ENCODE results near the gene ARHGAP27. TPM values are rescaled to one million over a fixed set of nuclear protein-coding genes. Genes with fewer than 3 reads are reported as not detected.

The ARHGAP27 gene
- total and polyA plus RNA-seq, 2 experiments from 2014 or later: 0.59 to 3.4 TPM

Other genes with a start within 250 kb of the ARHGAP27 start
- 4.2 and 10.5 TPM in 2 replicates for gene FMNL1, start 211.0 kb downstream of the ARHGAP27 start, total RNA-seq (2014; rRNA removed; shearing (Covaris generic))
- 1.4 and 1.7 TPM in 2 replicates for gene FMNL1, start 211.0 kb downstream of the ARHGAP27 start, polyA plus RNA-seq (2016; fragmentation: Nextera tagmentation; extraction: Ambion mirVana)
- gene SPATA32, start 170.8 kb downstream of the ARHGAP27 start, total RNA-seq (2014; rRNA removed; shearing (Covaris generic)): not detected in 2 replicates
- not detected in 2 replicates for gene SPATA32, start 170.8 kb downstream of the ARHGAP27 start, polyA plus RNA-seq (2016; fragmentation: Nextera tagmentation; extraction: Ambion mirVana)
- gene MAP3K14, start 115.8 kb downstream of the ARHGAP27 start, total RNA-seq (2014; rRNA removed; shearing (Covaris generic)): 3.0 and 4.2 TPM in 2 replicates
- gene MAP3K14, start 115.8 kb downstream of the ARHGAP27 start, polyA plus RNA-seq (2016; fragmentation: Nextera tagmentation; extraction: Ambion mirVana): 2.7 and 3.4 TPM in 2 replicates
- gene PLEKHM1, start 57.9 kb upstream of the ARHGAP27 start, total RNA-seq (2014; rRNA removed; shearing (Covaris generic)): 19.1 and 26.0 TPM in 2 replicates
- gene PLEKHM1, start 57.9 kb upstream of the ARHGAP27 start, polyA plus RNA-seq (2016; fragmentation: Nextera tagmentation; extraction: Ambion mirVana): 15.3 and 18.6 TPM in 2 replicates

All from GM23248 (cell line).